Neuronal stem cell (in vitro differentiated cells): Measurements from ENCODE around the gene CD22.

Experiments
- DNase-seq: peaks from one replicate; pipeline ENCODE4 v3.0.0-alpha.2; 2013; ENCODE audit warnings: low spot score
- H2AFZ ChIP-seq: one replicate; pipeline ENCODE4 v1.6.1; 2013; ENCODE audit warnings: mild to moderate bottlenecking, low read length, inconsistent platforms
- H2AK5ac ChIP-seq: 2 replicates; pipeline ENCODE4 v1.6.1; 2013; ENCODE audit warnings: low read depth, mild to moderate bottlenecking, inconsistent platforms, low read length, moderate library complexity, mixed read lengths
- H2BK120ac ChIP-seq: 2 replicates; pipeline ENCODE4 v1.6.1; 2013; ENCODE audit warnings: low read depth, mild to moderate bottlenecking, inconsistent platforms, low read length, moderate library complexity, mixed read lengths
- H2BK12ac ChIP-seq: one replicate; pipeline ENCODE4 v1.6.1; 2013; ENCODE audit warnings: low read length, inconsistent platforms
- H2BK15ac ChIP-seq: 2 replicates; pipeline ENCODE4 v1.6.1; 2013; ENCODE audit warnings: mild to moderate bottlenecking, low read length, inconsistent platforms, mixed read lengths
- H2BK5ac ChIP-seq: one replicate; pipeline ENCODE4 v1.6.1; 2013; ENCODE audit warnings: inconsistent platforms, mild to moderate bottlenecking, low read length, moderate library complexity
- H3K14ac ChIP-seq: one replicate; pipeline ENCODE4 v1.6.1; 2013; ENCODE audit warnings: low read length, inconsistent platforms
- H3K18ac ChIP-seq: 2 replicates; pipeline ENCODE4 v1.6.1; 2013; ENCODE audit warnings: low read length, inconsistent platforms
- H3K23ac ChIP-seq: 2 replicates; pipeline ENCODE4 v1.6.1; 2013; ENCODE audit warnings: low read depth, mild to moderate bottlenecking, mixed read lengths, low read length, inconsistent platforms; ENCODE audit not compliant: poor library complexity
- H3K27ac ChIP-seq: replicated peaks from 3 replicates; pipeline ENCODE4 v1.5.1; 2013; ENCODE audit warnings: low read length, inconsistent platforms
- H3K27me3 ChIP-seq, 3 experiments: 2 replicates each; pipeline ENCODE4 v1.6.1; 2013; ENCODE audit warnings: low read length in 3 of 3, mild to moderate bottlenecking in 2 of 3, inconsistent platforms in 1 of 3, low read depth in 1 of 3, mixed read lengths in 1 of 3, moderate library complexity in 1 of 3; ENCODE audit not compliant: control insufficient read depth in 3 of 3, insufficient read depth in 3 of 3
- H3K36me3 ChIP-seq, 2 donors: replicated peaks in 1 of 2; 2 replicates each; pipeline ENCODE4 v1.6.1; 2013; ENCODE audit warnings: low read length in 2 of 2; ENCODE audit not compliant: control insufficient read depth in 2 of 2, insufficient read depth in 2 of 2
- H3K4ac ChIP-seq: 2 replicates; pipeline ENCODE4 v1.6.1; 2013; ENCODE audit warnings: inconsistent platforms, mild to moderate bottlenecking, low read length, moderate library complexity
- H3K4me1 ChIP-seq, 2 donors: 1 replicate in 1 of 2; 2 replicates in 1 of 2; pipeline ENCODE4 v1.6.1; 2013; ENCODE audit warnings: low read length in 2 of 2, low read depth in 1 of 2; ENCODE audit not compliant: control insufficient read depth in 2 of 2, insufficient read depth in 1 of 2
- H3K4me2 ChIP-seq: one replicate; pipeline ENCODE4 v1.6.1; 2013; ENCODE audit warnings: mild to moderate bottlenecking, low read length, inconsistent platforms; ENCODE audit not compliant: insufficient read depth, poor library complexity, severe bottlenecking
- H3K4me3 ChIP-seq, 2 donors: 2 replicates each; pipeline ENCODE4 v1.5.1; 2013; ENCODE audit warnings: low read length in 2 of 2, mild to moderate bottlenecking in 2 of 2, inconsistent platforms in 1 of 2, moderate library complexity in 1 of 2
- H3K79me1 ChIP-seq: one replicate; pipeline ENCODE4 v1.6.1; 2013; ENCODE audit warnings: low read depth, mild to moderate bottlenecking, inconsistent platforms, low read length, moderate library complexity
- H3K9ac ChIP-seq: one replicate; pipeline ENCODE4 v1.6.1; 2013; ENCODE audit warnings: mild to moderate bottlenecking, low read depth, low read length, inconsistent platforms; ENCODE audit not compliant: poor library complexity
- H3K9me3 ChIP-seq, 2 donors: replicated peaks in 1 of 2; 2 replicates each; pipeline versions ENCODE3 to v1.6.1; 2013; ENCODE audit warnings: low read length in 2 of 2, mild to moderate bottlenecking in 2 of 2, inconsistent platforms in 1 of 2, low read depth in 1 of 2, mixed read lengths in 1 of 2, moderate library complexity in 1 of 2; ENCODE audit not compliant: control insufficient read depth in 2 of 2, insufficient read depth in 1 of 2
- H4K8ac ChIP-seq: one replicate; pipeline ENCODE4 v1.6.1; 2013; ENCODE audit warnings: low read depth, mild to moderate bottlenecking, inconsistent platforms, low read length, moderate library complexity
- H4K91ac ChIP-seq: one replicate; pipeline ENCODE4 v1.6.1; 2013; ENCODE audit warnings: low read length, low read depth, mild to moderate bottlenecking, inconsistent platforms; ENCODE audit not compliant: poor library complexity
- WGBS, 2 donors: extraction: QIAGEN DNeasy Blood & Tissue Kit; methylation state at CpG; one replicate each; pipeline ENCODE4 v1.1.7; 2013; ENCODE audit warnings: missing lambda C conversion rate in 2 of 2, mixed read lengths in 1 of 2; ENCODE audit not compliant: insufficient read length in 2 of 2, insufficient replicate concordance in 1 of 2; ENCODE audit errors: extremely low coverage in 2 of 2; 5-methylcytosine and 5-hydroxymethylcytosine counted together

The CD22 gene

DNA sequence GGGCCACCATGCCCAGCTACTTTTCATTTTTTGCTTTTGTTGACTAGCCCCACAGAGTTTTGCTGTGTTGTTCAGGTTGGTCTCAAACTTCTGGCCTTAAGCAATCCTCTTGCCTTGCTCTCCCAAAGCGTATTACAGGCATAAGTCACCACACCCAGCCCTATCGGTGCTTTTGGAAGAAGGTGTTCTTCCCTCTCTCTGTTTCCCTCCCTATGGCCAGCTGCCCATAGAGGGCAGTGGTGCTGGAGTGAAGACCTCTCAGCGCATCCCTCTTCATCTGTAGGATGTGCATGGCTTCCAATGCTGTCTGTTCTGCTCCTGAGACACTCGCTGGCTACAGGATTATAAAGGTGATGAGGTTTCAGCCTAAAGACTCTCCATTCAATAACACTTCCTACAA is 1.3 kb upstream of the CD22 start:
- H3K4me3 ChIP-seq: no peak overlapping the region
- H2BK12ac ChIP-seq: no peak overlapping the region
- H2BK5ac ChIP-seq: no peak overlapping the region
- no peak overlapping the region for H3K18ac ChIP-seq
- no peak overlapping the region for H3K4ac ChIP-seq
- H3K27me3 ChIP-seq: peaks cover 0 to under 1% (median 0%) of the 10 kb centered on the region in 3 experiments
- no peak overlapping the region for H3K27ac ChIP-seq
- no peak overlapping the region for H2AFZ ChIP-seq
- no peaks in the 10 kb centered on the region for H3K36me3 ChIP-seq
- H3K23ac ChIP-seq: no peak overlapping the region
- no peak overlapping the region for H2BK15ac ChIP-seq
- H3K4me2 ChIP-seq: no peak overlapping the region
- WGBS, 2 donors: no CpG with 5 or more reads among the region's 4 CpGs
- no peak overlapping the region for H2BK120ac ChIP-seq
- no peak overlapping the region for H2AK5ac ChIP-seq
- no peak overlapping the region for H3K9ac ChIP-seq
- no peak overlapping the region for H4K91ac ChIP-seq
- no peak overlapping the region for H4K8ac ChIP-seq
- H3K4me1 ChIP-seq: no peaks in the 10 kb centered on the region
- no peak for DNase-seq
- no peak overlapping the region for H3K14ac ChIP-seq
- no peaks in the 10 kb centered on the region for H3K9me3 ChIP-seq
- no peaks in the 10 kb centered on the region for H3K79me1 ChIP-seq

GRCh38 chr19:35329323-35329722 is 336 bp downstream of the CD22 start:
- Histone ChIP-seq H3K14ac (no peak overlapping the region), H2BK15ac (no peak overlapping the region), H4K91ac (no peak overlapping the region), H3K18ac (no peak overlapping the region), H4K8ac (no peak overlapping the region), H2BK120ac (no peak overlapping the region), H3K9ac (no peak overlapping the region), H2BK5ac (no peak overlapping the region), H3K4ac (no peak overlapping the region), H3K27ac (no peak overlapping the region), H3K4me3 (no peak overlapping the region), H2AFZ (no peak overlapping the region), H3K23ac (no peak overlapping the region), H3K4me1 (peaks cover 0 to 2% of the 10 kb centered on the region in 2 donors), H3K9me3 (no peaks in the 10 kb centered on the region), H3K27me3 (peaks cover 0 to 2% (median 0%) of the 10 kb centered on the region in 3 experiments), H2AK5ac (no peak overlapping the region), H3K4me2 (no peak overlapping the region), H2BK12ac (no peak overlapping the region), H3K36me3 (no peaks in the 10 kb centered on the region), H3K79me1 (no peaks in the 10 kb centered on the region)
- DNase-seq: no peak
- no CpG with 5 or more reads among the region's 4 CpGs for WGBS, 2 donors

- no peak overlapping the region for H2BK5ac ChIP-seq
- peaks cover 0 to 2% of the 10 kb centered on the region in 2 donors for H3K4me1 ChIP-seq
- peak overlapping the region; percentile 73 for H3K18ac ChIP-seq
- H3K4ac ChIP-seq: no peak overlapping the region
- no peak for DNase-seq
- H2BK120ac ChIP-seq: no peak overlapping the region
- no peak overlapping the region for H3K4me2 ChIP-seq
- H3K9ac ChIP-seq: no peak overlapping the region
- no peak overlapping the region for H3K14ac ChIP-seq
- H3K27ac ChIP-seq: no peak overlapping the region
- no peak overlapping the region for H4K8ac ChIP-seq
- H3K9me3 ChIP-seq: no peaks in the 10 kb centered on the region
- H2BK12ac ChIP-seq: no peak overlapping the region
- no peaks in the 10 kb centered on the region for H3K36me3 ChIP-seq
- peaks cover 0 to 2% (median 0%) of the 10 kb centered on the region in 3 experiments for H3K27me3 ChIP-seq
- WGBS, 2 donors: no CpG with 5 or more reads among the region's 7 CpGs
- H2BK15ac ChIP-seq: no peak overlapping the region
- no peak overlapping the region for H2AFZ ChIP-seq
- H4K91ac ChIP-seq: no peak overlapping the region
- H3K4me3 ChIP-seq: no peak overlapping the region
- no peaks in the 10 kb centered on the region for H3K79me1 ChIP-seq
- H2AK5ac ChIP-seq: no peak overlapping the region
- no peak overlapping the region for H3K23ac ChIP-seq
Observed at GRCh38 chr19:35330475-35330874, 1.5 kb downstream of the CD22 start.

GRCh38 chr19:35331551-35332214 is 2.7 kb downstream of the CD22 start:
- Histone ChIP-seq H4K8ac (no peak overlapping the region), H3K27ac (no peak overlapping the region), H2BK15ac (no peak overlapping the region), H3K79me1 (no peaks in the 10 kb centered on the region), H3K23ac (no peak overlapping the region), H4K91ac (no peak overlapping the region), H3K36me3 (no peaks in the 10 kb centered on the region), H3K4me2 (no peak overlapping the region), H2BK5ac (no peak overlapping the region), H3K9ac (no peak overlapping the region), H3K4ac (no peak overlapping the region), H2AFZ (no peak overlapping the region), H3K18ac (no peak overlapping the region), H3K27me3 (peaks cover 0 to 2% (median 0%) of the 10 kb centered on the region in 3 experiments), H2BK12ac (no peak overlapping the region), H3K4me1 (peaks cover 0 to 2% of the 10 kb centered on the region in 2 donors), H3K9me3 (no peaks in the 10 kb centered on the region), H3K4me3 (no peak overlapping the region), H3K14ac (no peak overlapping the region), H2AK5ac (no peak overlapping the region), H2BK120ac (no peak overlapping the region)
- WGBS, 2 donors: no CpG with 5 or more reads among the region's 14 CpGs
- no peak for DNase-seq
